Right hindlimb (tissue), 1 donor: ENCODE results near the gene L1CAM.

Experiments
- DNase-seq: peaks from one replicate; pipeline ENCODE4 v3.0.0-alpha.2; 2018

The L1CAM gene, protein sequence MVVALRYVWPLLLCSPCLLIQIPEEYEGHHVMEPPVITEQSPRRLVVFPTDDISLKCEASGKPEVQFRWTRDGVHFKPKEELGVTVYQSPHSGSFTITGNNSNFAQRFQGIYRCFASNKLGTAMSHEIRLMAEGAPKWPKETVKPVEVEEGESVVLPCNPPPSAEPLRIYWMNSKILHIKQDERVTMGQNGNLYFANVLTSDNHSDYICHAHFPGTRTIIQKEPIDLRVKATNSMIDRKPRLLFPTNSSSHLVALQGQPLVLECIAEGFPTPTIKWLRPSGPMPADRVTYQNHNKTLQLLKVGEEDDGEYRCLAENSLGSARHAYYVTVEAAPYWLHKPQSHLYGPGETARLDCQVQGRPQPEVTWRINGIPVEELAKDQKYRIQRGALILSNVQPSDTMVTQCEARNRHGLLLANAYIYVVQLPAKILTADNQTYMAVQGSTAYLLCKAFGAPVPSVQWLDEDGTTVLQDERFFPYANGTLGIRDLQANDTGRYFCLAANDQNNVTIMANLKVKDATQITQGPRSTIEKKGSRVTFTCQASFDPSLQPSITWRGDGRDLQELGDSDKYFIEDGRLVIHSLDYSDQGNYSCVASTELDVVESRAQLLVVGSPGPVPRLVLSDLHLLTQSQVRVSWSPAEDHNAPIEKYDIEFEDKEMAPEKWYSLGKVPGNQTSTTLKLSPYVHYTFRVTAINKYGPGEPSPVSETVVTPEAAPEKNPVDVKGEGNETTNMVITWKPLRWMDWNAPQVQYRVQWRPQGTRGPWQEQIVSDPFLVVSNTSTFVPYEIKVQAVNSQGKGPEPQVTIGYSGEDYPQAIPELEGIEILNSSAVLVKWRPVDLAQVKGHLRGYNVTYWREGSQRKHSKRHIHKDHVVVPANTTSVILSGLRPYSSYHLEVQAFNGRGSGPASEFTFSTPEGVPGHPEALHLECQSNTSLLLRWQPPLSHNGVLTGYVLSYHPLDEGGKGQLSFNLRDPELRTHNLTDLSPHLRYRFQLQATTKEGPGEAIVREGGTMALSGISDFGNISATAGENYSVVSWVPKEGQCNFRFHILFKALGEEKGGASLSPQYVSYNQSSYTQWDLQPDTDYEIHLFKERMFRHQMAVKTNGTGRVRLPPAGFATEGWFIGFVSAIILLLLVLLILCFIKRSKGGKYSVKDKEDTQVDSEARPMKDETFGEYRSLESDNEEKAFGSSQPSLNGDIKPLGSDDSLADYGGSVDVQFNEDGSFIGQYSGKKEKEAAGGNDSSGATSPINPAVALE

DNA sequence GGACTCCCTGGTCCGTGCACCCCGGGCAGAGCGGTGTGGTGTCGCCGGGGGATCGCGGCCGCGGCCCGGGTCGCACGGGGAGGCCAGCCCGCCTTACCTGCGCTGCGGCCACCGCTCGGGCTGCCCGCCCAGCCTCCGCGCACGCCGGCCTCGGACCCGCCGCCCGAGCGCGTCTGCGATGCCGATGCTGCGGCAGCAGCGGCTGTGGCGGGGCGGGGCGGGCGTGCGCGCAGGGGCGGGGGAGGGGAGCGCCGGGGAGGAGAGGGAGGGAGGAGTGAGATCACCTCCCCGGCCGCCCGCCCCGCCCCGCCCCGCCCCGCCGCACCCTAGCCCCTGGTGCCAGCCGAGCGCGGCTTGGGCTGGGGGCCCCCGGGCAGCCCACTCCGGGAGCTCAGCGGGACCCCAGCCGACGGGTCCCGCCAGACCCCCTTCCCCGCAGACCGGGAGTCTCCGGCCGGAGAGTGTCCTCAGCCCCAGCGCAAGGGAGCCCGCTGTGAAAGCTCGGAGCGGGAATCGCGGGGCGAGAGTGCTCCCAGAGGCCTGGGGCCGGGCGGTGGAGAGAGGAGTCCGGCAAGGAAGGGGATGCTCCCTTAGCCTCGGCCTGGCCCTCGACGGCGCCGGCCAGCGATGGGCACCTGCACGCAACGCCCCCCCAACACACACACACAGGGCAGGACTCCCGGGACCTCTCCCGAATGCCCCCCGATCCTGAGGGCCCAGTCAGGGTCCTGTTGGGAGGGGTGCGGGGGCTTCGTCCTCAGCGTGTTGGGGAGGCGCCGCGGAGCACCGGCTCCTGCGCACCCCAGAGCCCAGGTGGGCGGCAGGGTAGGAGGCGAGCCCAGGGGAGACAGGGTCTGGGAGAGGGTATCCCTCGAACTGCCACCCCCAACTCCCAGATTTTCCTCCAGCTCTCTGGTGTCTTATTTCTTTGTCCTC lies at the start of gene L1CAM:
TSS of gene L1CAM (minus strand) at position 206 of the 936 bp plus-strand sequence. CDS start 10,337 bp downstream, outside the sequence.
- DNase-seq = no peak

DNA sequence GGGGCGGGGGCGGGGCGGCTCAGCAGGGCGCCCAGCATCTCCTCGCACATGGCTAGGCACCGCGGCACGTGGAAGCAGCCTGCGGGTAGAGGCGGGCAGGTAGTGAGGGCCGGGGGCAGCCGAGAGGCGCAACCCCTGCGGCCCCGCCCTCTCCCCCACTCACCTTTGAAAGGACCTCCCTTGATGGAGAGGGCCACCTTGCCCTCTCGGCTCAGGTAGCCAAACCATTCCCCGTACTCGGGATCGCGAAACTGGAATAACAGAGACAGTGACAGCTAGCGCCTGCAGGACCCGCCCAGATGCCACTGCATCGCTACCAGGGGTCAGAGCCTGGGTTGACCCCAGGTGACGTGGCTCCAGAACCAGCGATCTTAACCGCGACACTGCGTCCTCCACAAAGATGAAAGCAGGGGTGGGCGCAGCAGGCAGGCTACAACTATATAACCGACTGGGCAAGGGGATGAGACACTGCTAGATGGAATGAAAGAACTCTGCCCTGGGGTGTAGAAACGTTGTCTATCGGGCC lies 49.4 kb upstream of the L1CAM start:
- DNase-seq = no peak

DNA sequence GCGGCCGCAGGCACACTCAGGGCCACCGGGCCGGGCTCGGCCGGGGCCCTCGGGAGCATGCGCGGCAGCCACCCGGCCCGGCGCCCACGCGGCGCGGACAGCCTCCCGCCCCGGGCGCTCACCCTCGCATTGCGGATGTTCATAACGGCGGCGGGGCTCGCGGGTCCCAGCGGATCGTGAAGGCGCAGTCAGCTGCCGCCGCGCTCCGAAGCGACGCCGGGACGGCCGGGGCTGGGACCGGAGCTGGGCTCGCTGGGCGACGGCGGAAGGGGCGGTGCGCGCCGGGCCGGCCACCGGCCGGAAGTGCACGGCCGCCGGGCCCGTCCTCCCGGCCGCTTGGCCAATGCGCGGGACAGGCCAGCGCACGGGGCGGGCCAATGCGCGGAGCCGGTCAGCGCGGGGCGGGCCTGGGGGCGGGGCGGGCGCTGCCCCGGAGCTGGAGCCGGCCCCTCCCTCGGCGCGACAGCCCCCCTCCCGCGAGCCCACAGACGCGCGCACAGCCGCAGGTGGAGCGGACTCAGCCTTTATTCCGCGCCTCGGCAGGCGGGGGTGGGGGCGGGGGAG lies 48.9 kb upstream of the L1CAM start, which contains the start of gene NAA10:
TSS of gene NAA10 (minus strand) at position 276 of the 564 bp plus-strand sequence. CDS start at position 143, 133 bp downstream.
- DNase-seq = peak; percentile 85

DNA sequence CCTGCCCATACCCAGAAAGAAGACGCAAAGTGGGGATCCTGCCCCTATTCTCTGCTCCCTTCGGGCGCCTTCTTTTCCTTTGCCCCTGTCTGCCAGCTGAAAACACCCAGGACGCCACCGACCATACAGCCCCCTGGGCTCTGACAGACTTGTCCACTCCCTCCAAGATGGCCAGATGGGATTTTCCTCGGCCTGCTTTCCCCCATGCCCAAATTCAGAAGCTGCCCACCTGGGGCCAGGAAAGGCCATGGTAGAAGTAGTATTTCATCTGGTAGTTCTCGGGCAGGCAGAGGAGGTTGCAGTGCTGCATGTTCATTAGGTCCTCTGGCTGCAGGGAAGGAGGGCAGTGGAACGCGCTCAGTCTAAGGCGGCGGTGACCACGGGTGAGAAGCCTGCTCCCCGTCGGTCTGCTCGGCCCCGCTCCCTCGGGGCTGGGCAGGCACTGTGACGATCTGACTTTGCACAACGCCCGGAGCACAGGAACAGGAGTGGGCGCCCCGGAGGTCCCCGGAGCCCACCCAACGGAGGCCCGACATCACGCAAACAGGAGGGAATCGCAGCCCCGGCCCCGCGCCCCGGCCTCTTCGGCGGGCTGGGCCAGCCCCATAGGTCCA lies 48.3 kb upstream of the L1CAM start:
- DNase-seq = no peak

DNA sequence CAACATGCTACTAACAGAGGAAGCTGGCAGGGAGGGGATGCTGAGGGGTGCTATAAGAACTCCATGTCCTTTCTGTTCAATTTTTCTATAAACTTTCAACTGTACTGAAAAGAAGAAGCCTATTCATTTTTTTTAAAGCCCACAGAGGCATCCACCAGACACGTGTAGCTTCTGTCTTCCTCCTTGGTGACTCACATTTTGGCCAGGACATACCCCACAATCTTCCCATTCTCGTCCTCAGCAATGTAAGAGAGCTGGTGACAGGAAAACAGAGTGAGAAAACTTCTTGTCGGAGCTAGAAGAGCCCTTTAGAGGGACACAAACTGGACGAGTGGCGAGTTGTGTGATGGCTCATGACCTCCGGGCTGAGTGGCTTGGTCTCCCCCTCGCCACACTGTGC lies 47.8 kb upstream of the L1CAM start:
- no peak for DNase-seq

DNA sequence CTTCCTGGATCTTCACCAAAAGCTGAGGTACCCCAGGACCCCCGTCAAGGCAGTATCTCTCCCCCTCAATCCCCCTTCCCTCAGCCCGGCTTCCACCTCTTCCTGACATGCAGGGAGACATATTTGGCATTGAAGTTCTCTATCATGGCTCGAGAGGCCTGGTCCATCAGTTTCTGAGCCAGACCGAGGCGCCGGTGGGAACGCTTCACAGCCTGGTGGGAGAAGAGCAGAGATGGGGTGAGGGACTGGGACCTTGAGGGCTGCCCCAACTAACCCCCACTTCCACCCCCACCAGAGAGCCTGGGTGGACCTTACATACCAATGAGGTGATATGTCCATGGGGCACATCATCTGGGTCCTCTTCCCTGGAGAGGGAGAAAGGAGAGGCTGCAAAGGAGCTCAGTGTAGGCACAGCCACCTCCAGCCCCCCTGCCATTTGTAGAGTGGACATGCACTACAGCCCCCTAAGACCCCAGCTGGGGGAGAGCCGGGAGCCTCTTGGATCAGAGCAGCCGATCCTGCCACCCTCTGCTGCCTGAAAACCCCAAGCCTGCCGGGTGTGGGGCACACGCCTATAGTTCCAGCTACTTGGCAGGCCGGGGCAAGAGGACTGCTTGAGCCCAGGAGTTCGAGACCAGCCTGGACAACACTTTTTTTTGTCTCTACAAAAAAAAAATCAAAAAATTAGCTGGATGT lies 46.4 kb upstream of the L1CAM start:
- DNase-seq = no peak

DNA sequence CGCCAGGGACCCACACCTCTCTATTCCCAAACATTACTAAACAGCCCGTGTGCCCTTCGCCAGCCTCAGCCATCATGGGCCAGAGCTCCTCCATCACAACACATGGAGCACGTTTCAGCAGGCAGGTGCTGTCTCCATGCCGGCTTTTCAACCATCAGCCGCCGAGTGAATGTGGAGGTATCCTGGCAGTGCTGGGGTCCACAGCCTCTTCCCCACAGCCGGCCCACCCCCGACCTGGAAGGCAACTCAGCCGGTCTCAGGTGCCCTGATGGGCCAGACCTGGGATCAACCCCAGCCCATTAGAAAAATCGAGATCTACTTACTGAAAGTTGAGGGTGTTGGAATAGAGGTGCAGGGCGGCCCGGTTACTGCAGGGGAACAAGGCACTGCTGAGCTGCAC lies 45.8 kb upstream of the L1CAM start:
- no peak for DNase-seq

DNA sequence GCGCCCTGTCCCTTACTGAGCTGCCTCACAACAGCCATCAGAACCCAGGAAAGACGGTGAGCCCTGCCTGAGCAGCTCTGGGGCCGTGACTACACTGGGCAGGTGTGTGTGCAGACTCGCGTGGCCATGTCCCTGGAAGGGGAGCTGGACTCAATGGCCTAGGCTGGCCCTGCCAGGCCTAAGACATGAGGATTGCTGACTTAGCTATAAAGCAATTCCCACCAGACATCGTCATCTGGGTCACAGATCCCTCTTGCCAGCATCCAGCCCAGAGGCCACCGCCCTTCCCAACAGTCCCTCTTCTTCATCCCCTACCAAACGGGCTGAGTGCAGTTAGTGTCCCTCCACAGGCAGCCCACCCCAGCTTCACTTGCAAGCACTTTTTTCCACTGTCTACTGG lies 45.2 kb upstream of the L1CAM start:
- DNase-seq = no peak

DNA sequence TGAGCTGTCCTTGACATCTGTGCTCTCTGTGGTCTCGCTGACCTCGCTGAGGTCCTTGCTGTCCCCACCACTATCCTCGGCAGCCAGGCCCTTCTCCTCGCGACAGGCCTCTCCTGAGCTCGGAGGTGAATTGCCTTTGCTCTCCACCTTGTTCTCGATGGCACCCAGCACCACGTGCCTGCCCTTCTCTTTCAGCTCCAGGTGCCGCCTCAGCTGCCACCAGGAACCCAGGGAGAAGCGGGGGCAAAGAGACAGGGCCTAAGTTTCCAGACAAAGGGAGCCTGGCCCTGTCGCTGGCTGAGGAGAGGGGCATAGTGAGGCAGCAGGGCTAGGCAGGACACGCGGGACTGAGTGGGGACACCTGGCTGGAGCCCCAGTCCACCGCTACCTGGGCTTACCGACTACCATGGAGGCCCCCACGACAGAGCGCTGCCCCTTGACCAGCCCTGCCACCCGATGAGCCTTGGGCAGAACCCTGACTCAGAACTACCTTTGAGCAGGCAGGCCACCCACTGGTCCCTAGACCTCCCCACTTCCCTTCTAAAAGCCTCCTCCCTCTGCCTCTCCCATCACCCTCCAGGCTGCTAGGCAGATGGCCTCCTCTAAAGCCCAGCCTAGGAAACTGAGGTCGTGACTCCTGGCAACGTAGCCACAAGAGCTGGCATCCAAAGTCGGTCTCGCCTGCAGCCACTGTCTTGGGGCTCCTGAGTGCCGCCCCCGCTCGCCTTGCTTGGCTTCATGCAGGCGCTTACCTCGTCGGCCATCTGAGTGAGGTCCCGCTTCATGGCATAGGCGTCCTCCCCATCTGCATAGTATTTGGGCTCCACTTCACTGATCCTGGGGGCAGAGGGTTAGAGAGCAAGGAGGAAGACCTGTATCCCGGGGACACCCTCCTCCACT lies 44.3 kb upstream of the L1CAM start:
- DNase-seq = no peak

DNA sequence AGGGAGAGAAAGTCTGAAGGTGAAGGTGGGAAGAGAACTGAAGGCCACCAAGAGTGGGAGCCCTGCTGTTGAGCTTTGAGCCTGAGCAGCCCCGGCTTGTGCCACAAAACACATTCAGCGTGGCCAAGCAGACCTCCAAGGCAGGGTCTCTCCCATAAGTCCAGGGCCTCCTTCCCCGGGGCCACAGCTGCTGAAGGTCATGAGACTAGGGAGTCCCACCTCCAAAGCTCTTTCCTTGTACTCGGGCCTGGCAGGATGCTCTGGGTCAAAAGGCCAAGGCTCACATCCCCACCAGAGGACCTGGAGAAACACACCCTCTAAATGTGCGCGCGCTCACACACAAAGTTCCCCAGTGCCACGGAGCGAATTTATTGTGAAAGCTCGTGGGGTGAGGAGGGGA lies 43.6 kb upstream of the L1CAM start:
- DNase-seq = no peak

DNA sequence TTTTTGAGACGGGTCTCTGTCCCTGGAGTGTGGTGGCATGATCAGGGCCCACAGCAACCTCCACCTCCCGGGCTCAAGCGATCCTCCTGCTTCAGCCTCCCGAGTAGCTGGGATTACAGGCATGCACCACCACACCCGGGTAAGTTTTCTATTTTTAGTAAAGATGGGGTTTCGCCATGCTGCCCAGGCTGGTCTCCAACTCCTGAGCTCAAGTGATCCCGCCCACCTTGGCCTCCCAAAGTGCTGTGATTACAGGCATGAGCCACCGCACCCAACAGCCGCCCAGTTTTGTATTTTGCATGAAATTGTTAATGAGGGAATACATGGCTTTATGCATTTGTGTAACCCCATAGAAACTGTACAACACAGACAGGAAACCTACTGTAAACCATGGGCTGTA lies 42.9 kb upstream of the L1CAM start:
- DNase-seq = no peak

DNA sequence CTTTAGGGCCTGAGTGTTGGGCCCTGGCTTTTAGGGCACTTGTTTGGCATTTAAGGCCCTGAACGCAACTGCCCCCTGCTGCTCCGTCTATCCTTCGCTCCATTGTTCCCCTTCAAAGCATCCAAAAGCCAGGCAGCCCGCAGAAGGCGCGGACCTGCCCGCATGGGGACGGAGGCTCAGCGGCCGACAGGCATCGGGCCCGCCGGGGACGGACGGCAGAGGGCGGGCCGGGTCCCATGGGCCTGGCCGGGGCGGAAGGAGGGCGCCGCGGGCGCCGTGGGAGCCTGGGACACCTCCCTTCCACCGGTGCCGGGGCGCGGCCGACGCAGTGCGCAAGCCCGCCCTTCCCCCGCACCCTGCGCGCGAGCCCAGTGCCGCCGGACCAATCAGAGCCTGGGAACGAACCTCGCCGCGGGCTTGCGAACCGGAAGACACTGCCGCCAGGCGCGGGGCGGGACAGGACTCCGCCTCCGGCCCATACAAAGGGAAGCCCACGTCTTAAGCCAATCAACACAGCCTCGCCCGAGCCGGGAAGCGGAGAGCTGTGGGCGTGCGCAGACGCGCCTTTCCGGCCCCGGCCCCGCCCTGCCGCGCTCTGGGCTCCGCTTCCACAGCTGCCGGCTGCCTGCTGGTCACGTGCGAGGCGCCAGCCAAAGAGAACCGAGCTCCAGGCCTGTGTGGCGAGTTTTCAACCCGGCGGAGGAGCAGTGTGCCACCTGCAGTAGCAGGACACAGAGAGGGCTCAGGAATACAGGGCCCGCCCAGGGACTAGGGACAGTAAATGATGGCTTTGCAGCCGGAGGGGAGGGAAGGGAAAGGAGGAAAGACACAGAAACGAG lies 42.2 kb upstream of the L1CAM start:
- peak; percentile 97 for DNase-seq

DNA sequence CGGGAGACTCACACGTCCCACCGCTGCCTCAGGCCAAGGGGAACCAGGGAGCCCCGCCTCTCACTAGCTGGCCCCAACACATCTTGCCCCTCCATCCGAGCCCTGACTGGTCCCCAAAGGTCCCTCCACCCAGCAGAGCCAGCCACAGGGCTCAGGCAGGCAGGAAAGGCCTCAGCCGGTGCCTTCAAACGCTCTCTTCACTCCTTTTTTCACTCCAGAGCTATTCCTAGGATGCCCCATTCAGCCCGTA lies 41.6 kb upstream of the L1CAM start:
- DNase-seq = no peak

DNA sequence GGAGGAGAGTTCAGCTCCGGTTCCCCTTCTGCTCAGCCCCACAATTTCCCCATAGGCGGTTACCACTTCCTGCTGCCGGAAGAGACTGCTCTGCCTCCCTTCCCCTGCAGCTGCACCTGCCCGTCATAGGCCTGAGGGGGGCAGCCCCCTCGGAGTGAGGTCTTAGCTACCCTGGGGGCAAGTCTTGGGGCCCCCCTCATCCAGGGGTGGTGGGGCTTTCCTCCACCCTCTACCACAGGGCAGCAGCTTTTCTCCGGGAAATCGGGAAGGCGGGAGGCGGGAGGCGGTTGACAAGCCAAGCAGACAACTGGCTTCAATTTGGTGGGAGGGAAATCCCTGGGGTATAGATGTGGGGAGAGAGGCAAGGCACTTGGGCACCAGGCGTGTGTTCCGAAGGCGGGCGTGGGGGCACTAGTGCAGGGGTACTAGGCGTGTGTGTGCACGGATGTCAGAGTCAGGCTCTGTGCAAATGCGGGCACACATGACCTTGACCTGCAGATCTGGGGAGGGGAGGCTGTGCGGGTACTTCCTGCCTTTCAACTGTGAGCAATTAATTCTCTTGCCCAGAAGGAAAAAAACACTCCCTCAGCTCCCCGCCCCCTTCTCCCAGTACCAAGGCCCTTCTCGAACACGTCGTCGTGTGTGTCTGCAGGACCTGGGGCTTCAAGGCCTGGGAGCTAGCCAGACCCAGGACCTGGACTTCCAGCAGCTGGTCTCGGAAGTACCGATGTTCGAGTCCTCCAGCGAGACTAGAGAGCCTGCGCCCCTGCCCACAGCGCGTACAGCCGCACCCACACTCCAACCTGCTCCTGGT lies 41.1 kb upstream of the L1CAM start:
- DNase-seq = peak; percentile 78

DNA sequence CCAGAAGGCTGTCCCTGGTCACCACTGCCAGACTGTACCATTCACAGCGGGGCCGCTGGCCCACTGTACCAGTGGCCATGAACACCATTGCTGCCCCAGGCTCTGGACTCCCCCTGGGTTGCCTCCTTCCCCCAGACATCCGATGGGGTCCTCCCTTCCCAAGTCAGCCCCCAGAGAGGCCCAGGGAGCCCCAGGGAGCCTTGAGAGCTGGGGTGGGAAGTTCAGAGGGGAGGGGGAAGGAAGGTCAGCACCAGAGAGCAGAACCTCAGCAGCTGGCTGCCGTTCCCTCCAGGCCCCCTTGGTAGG lies 40.5 kb upstream of the L1CAM start:
- DNase-seq = no peak

DNA sequence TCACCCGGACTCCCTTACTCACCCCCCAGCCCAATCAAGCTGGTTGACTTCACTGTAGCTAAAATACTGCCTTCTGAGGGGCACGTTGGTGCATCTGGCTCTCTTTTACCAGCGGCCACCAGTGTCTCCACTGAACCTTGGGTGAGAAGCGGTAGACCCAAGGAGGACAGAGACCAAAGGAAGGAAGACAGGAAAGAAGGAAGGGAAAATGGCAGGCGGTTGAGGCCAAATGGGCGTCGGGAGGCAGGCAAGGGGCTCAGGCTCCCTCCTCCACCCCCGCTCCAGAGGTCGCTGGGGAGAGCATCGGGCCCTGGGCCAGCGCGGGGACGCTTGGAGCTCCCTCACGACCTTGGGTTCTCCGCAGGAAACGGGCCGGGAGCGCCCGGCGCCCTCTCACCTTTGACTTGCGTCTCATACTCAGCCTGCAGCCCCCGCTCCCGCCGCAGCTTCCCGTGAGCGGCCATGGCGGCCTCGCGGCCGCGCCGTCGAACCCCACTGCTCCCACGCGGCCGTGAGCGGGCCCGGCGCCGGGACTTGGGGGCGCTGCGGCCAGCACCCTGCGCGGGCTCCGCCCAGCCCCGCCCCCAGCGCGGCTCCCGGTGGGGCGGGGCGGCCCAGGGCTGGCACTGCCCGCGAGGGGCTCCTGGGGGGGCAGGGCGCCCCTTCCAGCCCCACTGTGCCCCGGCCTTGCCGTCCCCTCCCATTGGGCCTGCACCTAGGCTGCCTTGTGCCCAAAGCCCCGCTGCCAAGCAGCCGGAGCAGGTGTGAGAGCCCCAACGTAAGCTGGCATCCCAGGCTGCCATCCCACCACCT lies 40.0 kb upstream of the L1CAM start, which contains the start of gene ARHGAP4:
TSS of gene ARHGAP4 (minus strand) at position 526 of the 813 bp plus-strand sequence. CDS start at position 464, 62 bp downstream.
- no peak for DNase-seq

DNA sequence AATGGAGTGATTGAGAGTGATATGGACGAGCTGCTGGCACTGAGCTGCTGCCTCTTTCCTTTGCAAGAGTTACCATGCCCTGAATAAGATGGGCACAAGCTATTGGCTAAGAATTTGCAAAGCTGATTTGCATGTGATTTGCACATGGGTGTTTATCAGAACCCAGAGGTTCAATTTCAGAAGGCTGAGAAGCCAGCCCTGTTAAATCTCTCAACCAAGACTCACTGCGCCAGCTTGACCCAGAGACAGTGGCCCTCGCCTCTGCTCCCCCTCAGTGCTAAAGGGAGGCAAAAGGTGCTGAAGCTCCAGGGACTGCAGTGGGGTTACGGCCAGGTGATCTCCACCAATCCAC lies 39.4 kb upstream of the L1CAM start:
- no peak for DNase-seq
